ENCODE data around the gene CBX7.

Gene CBX7

GRCh38 chr22:39185601-39186012 lies 33.1 kb upstream of the CBX7 start:
- H3K27me3 ChIP-seq (ENCODE audit: insufficient read depth, low read depth) = peaks cover 68% of the 10 kb centered on the region; the same call in 1 of the 2 replicates
- H3K79me2 ChIP-seq (ENCODE audit: insufficient read depth, low read depth) = no peaks in the 10 kb centered on the region
- TF ChIP-seq CTCF (conservative IDR thresholded peaks at IDR 0.05; ENCODE audit: low read depth, low read length) = no peak
- no peak overlapping the region for H3K9ac ChIP-seq
- H3K36me3 ChIP-seq (ENCODE audit: insufficient read depth) = no peaks in the 10 kb centered on the region
- H2AFZ ChIP-seq (ENCODE audit: low read depth) = no peak overlapping the region
- H3K4me3 ChIP-seq (IDR thresholded peaks at IDR 0.05; ENCODE audit: insufficient read depth, low read depth, low read length) = no peak overlapping the region
- no peak overlapping the region for H3K4me2 ChIP-seq
- no peak overlapping the region for H3K27ac ChIP-seq
- no peaks in the 10 kb centered on the region for H3K4me1 ChIP-seq (ENCODE audit: low read depth, poor library complexity, severe bottlenecking)
- H4K20me1 ChIP-seq (ENCODE audit: insufficient read depth) = no peaks in the 10 kb centered on the region

- no peak for TF ChIP-seq CTCF (conservative IDR thresholded peaks at IDR 0.05; ENCODE audit: low read depth, low read length)
- Histone ChIP-seq H2AFZ (ENCODE audit: low read depth) (no peak overlapping the region), H3K27me3 (ENCODE audit: insufficient read depth, low read depth) (peaks cover 65% of the 10 kb centered on the region; the same call in 1 of the 2 replicates), H3K4me2 (no peak overlapping the region), H4K20me1 (ENCODE audit: insufficient read depth) (no peaks in the 10 kb centered on the region), H3K27ac (no peak overlapping the region), H3K36me3 (ENCODE audit: insufficient read depth) (no peaks in the 10 kb centered on the region), H3K79me2 (ENCODE audit: insufficient read depth, low read depth) (no peaks in the 10 kb centered on the region), H3K4me3 (IDR thresholded peaks at IDR 0.05; ENCODE audit: insufficient read depth, low read depth, low read length) (no peak overlapping the region), H3K9ac (no peak overlapping the region), H3K4me1 (ENCODE audit: low read depth, poor library complexity, severe bottlenecking) (no peaks in the 10 kb centered on the region)
These were observed 32.4 kb upstream of the CBX7 start for GRCh38 chr22:39184586-39185577.

GRCh38 chr22:39183991-39184585 lies 31.6 kb upstream of the CBX7 start:
- Histone ChIP-seq H2AFZ (ENCODE audit: low read depth) (no peak overlapping the region), H3K27ac (no peak overlapping the region), H3K9ac (no peak overlapping the region), H3K36me3 (ENCODE audit: insufficient read depth) (no peaks in the 10 kb centered on the region), H3K4me1 (ENCODE audit: low read depth, poor library complexity, severe bottlenecking) (no peaks in the 10 kb centered on the region), H3K4me2 (no peak overlapping the region), H3K79me2 (ENCODE audit: insufficient read depth, low read depth) (no peaks in the 10 kb centered on the region), H3K27me3 (ENCODE audit: insufficient read depth, low read depth) (peaks cover 59% of the 10 kb centered on the region; the same call in 1 of the 2 replicates), H3K4me3 (IDR thresholded peaks at IDR 0.05; ENCODE audit: insufficient read depth, low read depth, low read length) (no peak overlapping the region), H4K20me1 (ENCODE audit: insufficient read depth) (no peaks in the 10 kb centered on the region)
- no peak for TF ChIP-seq CTCF (conservative IDR thresholded peaks at IDR 0.05; ENCODE audit: low read depth, low read length)

GRCh38 chr22:39182478-39183030 lies 30.1 kb upstream of the CBX7 start:
- Histone ChIP-seq H3K79me2 (ENCODE audit: insufficient read depth, low read depth) (no peaks in the 10 kb centered on the region), H3K4me1 (ENCODE audit: low read depth, poor library complexity, severe bottlenecking) (no peaks in the 10 kb centered on the region)
- no peak for TF ChIP-seq CTCF (conservative IDR thresholded peaks at IDR 0.05; ENCODE audit: low read depth, low read length)

More at GRCh38 chr22:39182478-39183030, 30.1 kb upstream of the CBX7 start:
- Histone ChIP-seq H3K36me3 (ENCODE audit: insufficient read depth) (no peaks in the 10 kb centered on the region), H3K9ac (no peak overlapping the region), H3K27me3 (ENCODE audit: insufficient read depth, low read depth) (peaks cover 65% of the 10 kb centered on the region; the same call in 1 of the 2 replicates), H3K4me2 (no peak overlapping the region), H4K20me1 (ENCODE audit: insufficient read depth) (no peaks in the 10 kb centered on the region), H3K4me3 (IDR thresholded peaks at IDR 0.05; ENCODE audit: insufficient read depth, low read depth, low read length) (no peak overlapping the region), H2AFZ (ENCODE audit: low read depth) (no peak overlapping the region), H3K27ac (no peak overlapping the region)
